ENCODE results near the gene UBE4A.

DNA sequence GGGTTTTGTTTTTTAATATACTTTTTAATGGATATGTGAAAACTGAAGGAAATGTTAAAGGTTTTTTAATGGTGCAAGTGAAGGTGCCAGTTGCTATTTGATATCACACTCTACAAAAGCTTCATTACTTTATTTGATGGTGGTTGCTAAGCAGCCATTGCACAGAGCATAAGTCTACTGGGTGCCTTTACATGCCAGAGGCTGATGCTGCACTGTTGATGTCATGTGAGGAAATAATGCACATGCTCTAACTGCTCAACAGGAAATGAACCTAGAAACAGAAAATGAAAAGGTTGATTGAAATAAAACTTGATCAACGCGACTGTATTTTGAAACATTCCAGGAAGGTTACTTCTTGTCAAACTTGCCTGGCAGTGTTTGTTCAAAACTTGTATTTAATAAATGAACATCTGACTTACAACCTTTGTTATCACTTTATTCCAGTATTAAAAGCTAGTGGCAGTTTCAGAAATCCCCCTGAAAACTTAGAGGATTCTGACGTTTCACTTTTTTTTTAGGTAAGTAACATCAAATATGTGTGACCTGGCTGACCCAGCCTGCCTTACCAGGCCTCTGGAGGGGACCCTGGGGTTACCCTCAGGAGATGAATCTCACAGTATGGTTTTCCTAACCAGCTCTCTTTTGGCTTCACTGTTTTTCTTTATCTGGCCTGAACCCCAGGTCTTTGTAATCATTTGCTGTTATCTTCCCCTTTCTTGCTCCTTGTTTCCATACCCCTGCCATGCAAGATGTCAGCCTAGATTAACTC is 39.6 kb downstream of the UBE4A start:
- TF ChIP-seq, protein P1, sequence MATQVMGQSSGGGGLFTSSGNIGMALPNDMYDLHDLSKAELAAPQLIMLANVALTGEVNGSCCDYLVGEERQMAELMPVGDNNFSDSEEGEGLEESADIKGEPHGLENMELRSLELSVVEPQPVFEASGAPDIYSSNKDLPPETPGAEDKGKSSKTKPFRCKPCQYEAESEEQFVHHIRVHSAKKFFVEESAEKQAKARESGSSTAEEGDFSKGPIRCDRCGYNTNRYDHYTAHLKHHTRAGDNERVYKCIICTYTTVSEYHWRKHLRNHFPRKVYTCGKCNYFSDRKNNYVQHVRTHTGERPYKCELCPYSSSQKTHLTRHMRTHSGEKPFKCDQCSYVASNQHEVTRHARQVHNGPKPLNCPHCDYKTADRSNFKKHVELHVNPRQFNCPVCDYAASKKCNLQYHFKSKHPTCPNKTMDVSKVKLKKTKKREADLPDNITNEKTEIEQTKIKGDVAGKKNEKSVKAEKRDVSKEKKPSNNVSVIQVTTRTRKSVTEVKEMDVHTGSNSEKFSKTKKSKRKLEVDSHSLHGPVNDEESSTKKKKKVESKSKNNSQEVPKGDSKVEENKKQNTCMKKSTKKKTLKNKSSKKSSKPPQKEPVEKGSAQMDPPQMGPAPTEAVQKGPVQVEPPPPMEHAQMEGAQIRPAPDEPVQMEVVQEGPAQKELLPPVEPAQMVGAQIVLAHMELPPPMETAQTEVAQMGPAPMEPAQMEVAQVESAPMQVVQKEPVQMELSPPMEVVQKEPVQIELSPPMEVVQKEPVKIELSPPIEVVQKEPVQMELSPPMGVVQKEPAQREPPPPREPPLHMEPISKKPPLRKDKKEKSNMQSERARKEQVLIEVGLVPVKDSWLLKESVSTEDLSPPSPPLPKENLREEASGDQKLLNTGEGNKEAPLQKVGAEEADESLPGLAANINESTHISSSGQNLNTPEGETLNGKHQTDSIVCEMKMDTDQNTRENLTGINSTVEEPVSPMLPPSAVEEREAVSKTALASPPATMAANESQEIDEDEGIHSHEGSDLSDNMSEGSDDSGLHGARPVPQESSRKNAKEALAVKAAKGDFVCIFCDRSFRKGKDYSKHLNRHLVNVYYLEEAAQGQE (IDR thresholded peaks at IDR 0.05; ENCODE audit: insufficient read depth in 1 of 2, low read depth in 2 of 2, low read length in 2 of 2), result no peak
- TF ChIP-seq FOXP2 (optimal IDR thresholded peaks at IDR 0.05; ENCODE audit: borderline replicate concordance, extremely low read depth, extremely low read length, insufficient read depth) (no peak), TAF1 (IDR thresholded peaks at IDR 0.05; ENCODE audit: borderline replicate concordance, insufficient read depth, low read length) (no peak)
